GM12874 (cell line): ENCODE results near the gene FCHSD2.

ENCODE experiments used
- CTCF ChIP-seq: IDR thresholded peaks from 2 replicates; pipeline ENCODE4 v1.5.1; 2011; ENCODE audit warnings: low read depth, mild to moderate bottlenecking, control low read depth, low read length, moderate library complexity; ENCODE audit not compliant: insufficient read depth

The FCHSD2 gene

GRCh38 chr11:73160005-73160760 is 18.1 kb upstream of the FCHSD2 start:
- TF ChIP-seq CTCF: no peak

- TF ChIP-seq CTCF: no peak
These were observed 17.2 kb upstream of the FCHSD2 start for GRCh38 chr11:73159297-73159696.

GRCh38 chr11:73158356-73159051 is 16.4 kb upstream of the FCHSD2 start:
- no peak for TF ChIP-seq CTCF

- TF ChIP-seq CTCF: no peak
These were observed 15.2 kb upstream of the FCHSD2 start for GRCh38 chr11:73157101-73158010.

GRCh38 chr11:73156686-73157085 is 14.6 kb upstream of the FCHSD2 start:
- no peak for TF ChIP-seq CTCF

GRCh38 chr11:73156114-73156513 is 14.0 kb upstream of the FCHSD2 start:
- no peak for TF ChIP-seq CTCF

- no peak for TF ChIP-seq CTCF
These were observed 13.0 kb upstream of the FCHSD2 start for GRCh38 chr11:73155102-73155501.
